ENCODE measurements around the gene EHMT1. TPM values are rescaled to one million over a fixed set of nuclear protein-coding genes. Genes with fewer than 3 reads are reported as not detected.

The EHMT1 gene
- total and polyA plus RNA-seq, 2 of the 8 experiments (the other 6 are each of a cell fraction or from before 2014, with no cell fraction given) = 95.7 to 163 TPM

- TF ChIP-seq CHD7 (IDR thresholded peaks at IDR 0.05; ENCODE audit: insufficient replicate concordance, low read length) = no peak
- TF ChIP-seq CREB1 (IDR thresholded peaks at IDR 0.05) = no peak
- no peak for TF ChIP-seq KDM1A (IDR thresholded peaks at IDR 0.05; ENCODE audit: borderline replicate concordance, low read length)
Observed at GRCh38 chr9:137731947-137732813, 113.4 kb downstream of the EHMT1 start (continued).

All from H1 (cell line).